Prostate gland (tissue), 2 donors: Measurements from ENCODE around the gene PHYH. TPM values are rescaled to one million over a fixed set of nuclear protein-coding genes. Genes with fewer than 3 reads are reported as not detected.

Experiments
- DNase-seq: peaks from one replicate; pipeline ENCODE4 v3.0.0-alpha.2; 2019; ENCODE audit warnings: low spot score
- H3K27ac ChIP-seq, 2 donors: fragments of 200-600 bp; sonication (generic); 2 replicates each; pipeline ENCODE4 v1.5.1; 2017 to 2019
- H3K27me3 ChIP-seq: fragments of 200-600 bp; sonication (generic); replicated peaks from 2 replicates; pipeline ENCODE4 v1.5.1; 2019; ENCODE audit not compliant: insufficient read depth
- H3K36me3 ChIP-seq, 2 donors: fragments of 200-600 bp; sonication (generic); 1 replicate in 1 of 2; 2 replicates in 1 of 2; pipeline versions ENCODE4 v1.5.1 to v1.8.1; 2017 to 2019
- H3K4me1 ChIP-seq: fragments of 200-600 bp; sonication (generic); replicated peaks from 2 replicates; pipeline ENCODE4 v1.5.1; 2019
- H3K4me3 ChIP-seq, 2 donors: fragments of 200-600 bp; sonication (generic); 2 replicates each; pipeline ENCODE4 v1.5.1; 2017 to 2019
- H3K9me3 ChIP-seq: fragments of 200-600 bp; sonication (generic); 2 replicates; pipeline ENCODE4 v1.5.1; 2017
- CTCF ChIP-seq, 4 experiments: fragments of 200-600 bp in 2 of 4; fragments of 450-650 bp in 2 of 4; sonication (generic) in 2 of 4; IDR thresholded peaks; 1 replicate in 3 of 4; 2 replicates in 1 of 4; pipeline ENCODE4 v1.5.1; 2016 to 2019; ENCODE audit warnings: antibody characterized with exemption in 4 of 4, mild to moderate bottlenecking in 2 of 4, moderate library complexity in 2 of 4
- POLR2A ChIP-seq: fragments of 450-650 bp; IDR thresholded peaks from one replicate; pipeline ENCODE4 v1.6.1; 2016; ENCODE audit warnings: antibody characterized with exemption, mild to moderate bottlenecking
- POLR2AphosphoS5 ChIP-seq: sonication (generic); formaldehyde crosslinking; IDR thresholded peaks from one replicate; pipeline ENCODE4 v1.6.1; 2017; ENCODE audit warnings: antibody characterized with exemption
- WGBS: methylation state at CpG from one replicate; pipeline ENCODE4 v1.1.5; 2018; 5-methylcytosine and 5-hydroxymethylcytosine counted together
- intact Hi-C: fragments of 100-400 bp; cut with DNase I; formaldehyde crosslinking; loops from one replicate; pipeline ENCODE4 v1.14.2; 2022
- total RNA-seq, 2 donors: library from RNA; depleted of rRNA; stranded (reverse); fragments of >200 nt; gene quantifications; one replicate each; pipeline ENCODE4 v1.1.0, GENCODE V29; 2016

The PHYH gene
- total RNA-seq, 2 donors from 2014 or later: 18.2 to 27.4 TPM

DNA sequence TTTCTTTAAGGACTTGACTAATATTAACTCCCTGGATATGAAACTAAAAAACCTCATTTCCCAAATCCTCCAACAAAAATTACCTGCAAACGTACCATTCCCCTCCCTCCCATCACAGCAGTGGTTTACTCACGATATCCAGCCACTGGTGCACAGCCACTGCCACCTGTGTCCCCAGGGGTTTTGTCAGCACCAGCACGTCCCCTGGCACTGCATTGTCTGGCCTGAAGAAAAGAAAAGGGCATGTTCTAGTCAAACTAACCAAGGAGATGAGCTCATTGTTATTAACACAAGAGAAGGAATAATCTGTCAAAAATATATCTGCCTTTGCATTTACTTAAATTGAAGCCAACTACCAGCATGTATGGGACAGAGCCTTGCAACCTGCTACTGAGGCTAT is 29.7 kb upstream of the PHYH start:
- no peaks in the 10 kb centered on the region for H3K9me3 ChIP-seq
- no peaks in the 10 kb centered on the region for H3K27me3 ChIP-seq
- H3K36me3 ChIP-seq: no peaks in the 10 kb centered on the region
- no peak overlapping the region for H3K27ac ChIP-seq
- H3K4me3 ChIP-seq: no peak overlapping the region
- intact Hi-C loops: no loop called here
- no peaks in the 10 kb centered on the region for H3K4me1 ChIP-seq
- no peak for DNase-seq
- TF ChIP-seq POLR2AphosphoS5: no peak
- no peak for TF ChIP-seq POLR2A
- TF ChIP-seq CTCF (IDR thresholded peaks at IDR 0.05): no peak
- 94% methylated on average over 3 of the region's 3 CpGs for WGBS

GRCh38 chr10:13328613-13329012 is 28.7 kb upstream of the PHYH start:
- Histone ChIP-seq H3K27me3 (no peaks in the 10 kb centered on the region), H3K36me3 (no peaks in the 10 kb centered on the region), H3K27ac (no peak overlapping the region), H3K4me3 (no peak overlapping the region), H3K9me3 (no peaks in the 10 kb centered on the region), H3K4me1 (no peaks in the 10 kb centered on the region)
- no peak for DNase-seq
- WGBS: 94% methylated on average over 10 of the region's 10 CpGs
- intact Hi-C loops: no loop called here
- no peak for TF ChIP-seq CTCF (IDR thresholded peaks at IDR 0.05)
- TF ChIP-seq POLR2AphosphoS5: no peak
- TF ChIP-seq POLR2A: no peak

- no peaks in the 10 kb centered on the region for H3K27me3 ChIP-seq
- peak overlapping the region in 1 of 2 donors; percentile 32 for H3K27ac ChIP-seq
- H3K9me3 ChIP-seq: no peaks in the 10 kb centered on the region
- 94% methylated on average over 5 of the region's 5 CpGs for WGBS
- no peak for TF ChIP-seq POLR2A
- TF ChIP-seq CTCF (IDR thresholded peaks at IDR 0.05): no peak
- TF ChIP-seq POLR2AphosphoS5: no peak
- DNase-seq: no peak
- H3K4me3 ChIP-seq: no peak overlapping the region
- intact Hi-C loops: no loop called here
- no peaks in the 10 kb centered on the region for H3K4me1 ChIP-seq
- H3K36me3 ChIP-seq: no peaks in the 10 kb centered on the region
These were observed 28.3 kb upstream of the PHYH start for GRCh38 chr10:13328126-13328525.

DNA sequence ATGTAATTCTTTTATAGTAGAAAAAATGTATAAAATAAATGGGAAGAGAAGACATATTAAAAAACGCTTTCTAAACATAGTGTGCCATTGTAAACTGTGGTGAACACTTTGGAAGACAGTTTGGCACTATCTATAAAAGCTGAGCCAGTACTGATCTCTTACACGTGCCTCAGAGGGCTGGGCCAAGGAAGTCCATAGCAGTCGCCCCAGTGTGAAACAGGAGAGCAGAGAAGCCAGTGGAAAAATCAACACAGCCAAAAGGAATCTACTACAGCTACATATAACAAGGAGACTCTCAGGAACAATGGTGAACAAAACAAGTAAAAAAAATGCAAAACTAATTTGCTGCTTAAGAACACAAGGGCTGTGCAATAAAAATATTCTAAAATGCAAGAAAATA is 27.7 kb upstream of the PHYH start:
- peaks cover 0 to 4% of the 10 kb centered on the region in 2 donors for H3K36me3 ChIP-seq
- no peaks in the 10 kb centered on the region for H3K27me3 ChIP-seq
- no peak overlapping the region for H3K4me3 ChIP-seq
- no peaks in the 10 kb centered on the region for H3K9me3 ChIP-seq
- 14% methylated on average over 3 of the region's 3 CpGs for WGBS
- intact Hi-C loops: no loop called here
- TF ChIP-seq POLR2A (no peak), POLR2AphosphoS5 (peak; percentile 87)
- DNase-seq: peak; percentile 80
- no peaks in the 10 kb centered on the region for H3K4me1 ChIP-seq
- peak overlapping the region in 1 of 2 donors; percentile 32 for H3K27ac ChIP-seq

GRCh38 chr10:13322615-13323148 is 22.8 kb upstream of the PHYH start:
- DNase-seq: no peak
- H3K4me3 ChIP-seq: no peak overlapping the region
- no peak overlapping the region for H3K27ac ChIP-seq
- no peak for TF ChIP-seq POLR2AphosphoS5
- TF ChIP-seq CTCF (IDR thresholded peaks at IDR 0.05): no peak
- H3K27me3 ChIP-seq: no peaks in the 10 kb centered on the region
- H3K9me3 ChIP-seq: no peaks in the 10 kb centered on the region
- H3K4me1 ChIP-seq: no peaks in the 10 kb centered on the region
- intact Hi-C loops: no loop called here
- H3K36me3 ChIP-seq: peaks cover 0 to 4% of the 10 kb centered on the region in 2 donors
- 94% methylated on average over 24 of the region's 24 CpGs for WGBS
